PC-3 (cell line): ENCODE results near the gene CACNA1D. TPM values are rescaled to one million over a fixed set of nuclear protein-coding genes. Genes with fewer than 3 reads are reported as not detected.

Experiments used
- ATAC-seq: fragments of 200-7000 bp; cut with Tn5 transposase; 2 replicates; pipeline ENCODE4 v1.9.1; 2020; ENCODE audit warnings: mild to moderate bottlenecking, moderate library complexity
- BruUV-seq: library from RNA; stranded (reverse); fragments of 400-500 nt; replicated peaks from 2 replicates; lab custom pipeline; 2021; lab: Mats Ljungman, UMichigan
- CTCF ChIA-PET: fragments of 300-600 bp; sonication (Branson Sonifier 250); formaldehyde crosslinking; loops from one replicate; lab custom pipeline; 2022; ENCODE audit warnings: antibody characterized with exemption; lab: Charles Lee
- POLR2A ChIA-PET: fragments of 300-600 bp; sonication (Branson Sonifier 250); formaldehyde crosslinking; loops from one replicate; lab custom pipeline; 2022; ENCODE audit warnings: antibody characterized with exemption; ENCODE audit not compliant: unreplicated experiment; lab: Charles Lee
- DNase-seq: peaks from one replicate; pipeline ENCODE4 v3.0.0-alpha.2; 2015
- H2AFZ ChIP-seq: fragments of 300-600 bp; sonication (generic); 2 replicates; pipeline ENCODE4 v1.6.0; 2016; ENCODE audit warnings: antibody characterized with exemption, low read length
- H3F3A ChIP-seq: fragments of 300-600 bp; sonication (generic); one replicate; pipeline ENCODE4 v1.6.0; 2017; ENCODE audit warnings: antibody characterized with exemption, low read length, control low read depth, mild to moderate bottlenecking; ENCODE audit not compliant: unreplicated experiment
- H3K27ac ChIP-seq: fragments of 300-600 bp; sonication (generic); 2 replicates; pipeline ENCODE4 v1.5.1; 2016; ENCODE audit warnings: mild to moderate bottlenecking, low read length
- H3K27me3 ChIP-seq: fragments of 300-600 bp; sonication (generic); 2 replicates; pipeline ENCODE4 v1.6.1; 2016; ENCODE audit warnings: low read length, mixed read lengths
- H3K36me3 ChIP-seq: fragments of 300-600 bp; sonication (generic); 2 replicates; pipeline ENCODE4 v1.6.1; 2016; ENCODE audit warnings: low read depth, mixed run types, low read length, mixed read lengths
- H3K4me1 ChIP-seq: fragments of 300-600 bp; sonication (generic); 2 replicates; pipeline ENCODE4 v1.5.1; 2016; ENCODE audit warnings: low read length; ENCODE audit not compliant: insufficient read depth
- H3K4me2 ChIP-seq: fragments of 300-600 bp; sonication (generic); 2 replicates; pipeline ENCODE4 v1.6.0; 2016; ENCODE audit warnings: low read length
- H3K4me3 ChIP-seq: fragments of 300-600 bp; sonication (generic); 2 replicates; pipeline ENCODE4 v1.5.1; 2016; ENCODE audit warnings: mild to moderate bottlenecking, low read length, mixed read lengths
- H3K79me2 ChIP-seq: fragments of 300-600 bp; sonication (generic); 2 replicates; pipeline ENCODE4 v1.6.1; 2017; ENCODE audit warnings: low read length, mixed read lengths
- H3K9ac ChIP-seq: fragments of 300-600 bp; sonication (generic); 2 replicates; pipeline ENCODE4 v1.6.0; 2016; ENCODE audit warnings: mild to moderate bottlenecking, low read length
- H3K9me2 ChIP-seq: fragments of 300-600 bp; sonication (generic); replicated peaks from 2 replicates; pipeline ENCODE4 v1.6.1; 2016; ENCODE audit warnings: mixed run types, low read length, mixed read lengths
- H3K9me3 ChIP-seq: fragments of 300-600 bp; sonication (generic); 2 replicates; pipeline ENCODE4 v1.6.1; 2016; ENCODE audit warnings: low read length, mixed read lengths
- H4K20me1 ChIP-seq: fragments of 300-600 bp; sonication (generic); 2 replicates; pipeline ENCODE4 v1.6.1; 2016; ENCODE audit warnings: low read length, mixed read lengths
- EZH2 ChIP-seq: fragments of 300-600 bp; sonication (generic); IDR thresholded peaks from one replicate; pipeline ENCODE4 v1.6.1; 2017; ENCODE audit warnings: antibody characterized with exemption, mild to moderate bottlenecking, low read length; ENCODE audit not compliant: unreplicated experiment
- EZH2phosphoT487 ChIP-seq: fragments of 300-600 bp; sonication (generic); IDR thresholded peaks from 2 replicates; pipeline ENCODE4 v1.6.1; 2018; ENCODE audit warnings: mild to moderate bottlenecking, antibody characterized with exemption, low read length, borderline replicate concordance
- intact Hi-C: fragments of 100-400 bp; cut with micrococcal nuclease; formaldehyde crosslinking; loops from 2 replicates; pipeline ENCODE4 v1.9.0; 2023
- total RNA-seq: library from RNA; depleted of rRNA; stranded (reverse); fragments of >200 nt; gene quantifications from 2 replicates; pipeline ENCODE4 v1.2.3, GENCODE V29; 2014
- TF ChIP-seq, protein P1 (sequence below): fragments of 300-600 bp; sonication (generic); conservative IDR thresholded peaks from 2 replicates; pipeline ENCODE4 v1.5.1; 2017; ENCODE audit warnings: antibody characterized with exemption, low read depth, mild to moderate bottlenecking, low read length

CACNA1D gene
- total RNA-seq, 1 experiment from 2014 or later, result not detected

DNA sequence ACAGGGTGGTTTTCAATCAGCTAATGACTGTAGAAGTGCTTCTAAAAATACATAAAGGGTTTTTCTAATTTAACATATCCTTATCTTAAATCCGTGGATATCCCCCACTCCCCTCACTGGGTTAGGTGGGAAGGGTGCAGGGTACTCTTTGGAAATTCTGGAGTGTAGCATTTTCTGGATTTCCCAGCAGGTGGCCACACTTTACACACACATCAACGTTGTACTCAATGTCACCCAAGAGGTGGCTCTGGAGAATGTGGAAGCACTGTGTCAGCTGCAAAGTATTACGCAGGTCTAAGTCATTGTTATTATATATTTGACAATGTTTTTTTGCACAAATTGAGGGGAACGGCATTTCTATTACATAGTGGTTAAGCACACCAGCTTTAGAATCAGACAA is 183.0 kb downstream of the CACNA1D start:
- Histone ChIP-seq H3K9me2 (no peaks in the 10 kb centered on the region), H3K4me2 (no peak overlapping the region), H3K9me3 (no peaks in the 10 kb centered on the region), H3K36me3 (no peaks in the 10 kb centered on the region), H3K9ac (no peak overlapping the region), H3K4me1 (no peaks in the 10 kb centered on the region), H3K79me2 (no peaks in the 10 kb centered on the region), H3K4me3 (no peak overlapping the region), H4K20me1 (no peaks in the 10 kb centered on the region), H3K27ac (no peak overlapping the region), H3F3A (no peaks in the 10 kb centered on the region), H2AFZ (no peak overlapping the region), H3K27me3 (peaks cover 80% of the 10 kb centered on the region)
- BruUV-seq, result no TSS peak
- ATAC-seq (peak; percentile 80), DNase-seq (peak; percentile 43)
- ChIA-PET POLR2A (no interaction called here), CTCF (interaction anchor here (0.6 kb wide), 1 partner anchor 650 kb away, joined by 9 read pairs; no protein-coding TSS in a partner anchor)
- intact Hi-C loops, result loop anchor here (2.0 kb wide), 1 partner anchor 33 kb away; no protein-coding TSS in a partner anchor
- TF ChIP-seq, protein P1, sequence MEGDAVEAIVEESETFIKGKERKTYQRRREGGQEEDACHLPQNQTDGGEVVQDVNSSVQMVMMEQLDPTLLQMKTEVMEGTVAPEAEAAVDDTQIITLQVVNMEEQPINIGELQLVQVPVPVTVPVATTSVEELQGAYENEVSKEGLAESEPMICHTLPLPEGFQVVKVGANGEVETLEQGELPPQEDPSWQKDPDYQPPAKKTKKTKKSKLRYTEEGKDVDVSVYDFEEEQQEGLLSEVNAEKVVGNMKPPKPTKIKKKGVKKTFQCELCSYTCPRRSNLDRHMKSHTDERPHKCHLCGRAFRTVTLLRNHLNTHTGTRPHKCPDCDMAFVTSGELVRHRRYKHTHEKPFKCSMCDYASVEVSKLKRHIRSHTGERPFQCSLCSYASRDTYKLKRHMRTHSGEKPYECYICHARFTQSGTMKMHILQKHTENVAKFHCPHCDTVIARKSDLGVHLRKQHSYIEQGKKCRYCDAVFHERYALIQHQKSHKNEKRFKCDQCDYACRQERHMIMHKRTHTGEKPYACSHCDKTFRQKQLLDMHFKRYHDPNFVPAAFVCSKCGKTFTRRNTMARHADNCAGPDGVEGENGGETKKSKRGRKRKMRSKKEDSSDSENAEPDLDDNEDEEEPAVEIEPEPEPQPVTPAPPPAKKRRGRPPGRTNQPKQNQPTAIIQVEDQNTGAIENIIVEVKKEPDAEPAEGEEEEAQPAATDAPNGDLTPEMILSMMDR, result peak; percentile 62
- TF ChIP-seq EZH2phosphoT487, result no peak

- H3K9me2 ChIP-seq, result no peaks in the 10 kb centered on the region
- no TSS peak for BruUV-seq
- ChIA-PET POLR2A (no interaction called here), CTCF (no interaction called here)
- no peaks in the 10 kb centered on the region for H3K9me3 ChIP-seq
- H3K4me2 ChIP-seq, result no peak overlapping the region
- H3K9ac ChIP-seq, result no peak overlapping the region
- TF ChIP-seq EZH2 (no peak), EZH2phosphoT487 (no peak)
- TF ChIP-seq, protein P1, result no peak
- ATAC-seq (no peak), DNase-seq (no peak)
- no peak overlapping the region for H3K4me3 ChIP-seq
- H4K20me1 ChIP-seq, result no peaks in the 10 kb centered on the region
- no peaks in the 10 kb centered on the region for H3K79me2 ChIP-seq
- H3K4me1 ChIP-seq, result no peaks in the 10 kb centered on the region
- H3F3A ChIP-seq, result no peaks in the 10 kb centered on the region
- no peaks in the 10 kb centered on the region for H3K36me3 ChIP-seq
- intact Hi-C loops, result no loop called here
- H2AFZ ChIP-seq, result no peak overlapping the region
- no peak overlapping the region for H3K27ac ChIP-seq
- H3K27me3 ChIP-seq, result peaks cover 78% of the 10 kb centered on the region
Observed at GRCh38 chr3:53680028-53680427, 185.6 kb downstream of the CACNA1D start.

GRCh38 chr3:53682807-53683206 is 188.4 kb downstream of the CACNA1D start:
- intact Hi-C loops, result no loop called here
- TF ChIP-seq EZH2phosphoT487 (no peak), EZH2 (no peak)
- TF ChIP-seq, protein P1, result no peak
- no peaks in the 10 kb centered on the region for H3K9me3 ChIP-seq
- H3K4me2 ChIP-seq, result no peak overlapping the region
- CTCF ChIA-PET, result no interaction called here
- no peaks in the 10 kb centered on the region for H3K9me2 ChIP-seq
- H4K20me1 ChIP-seq, result no peaks in the 10 kb centered on the region
- ATAC-seq (no peak), DNase-seq (no peak)
- BruUV-seq, result no TSS peak
- H3K9ac ChIP-seq, result no peak overlapping the region
- POLR2A ChIA-PET, result no interaction called here
- no peaks in the 10 kb centered on the region for H3K4me1 ChIP-seq
- H3K36me3 ChIP-seq, result no peaks in the 10 kb centered on the region
- H3F3A ChIP-seq, result no peaks in the 10 kb centered on the region
- no peaks in the 10 kb centered on the region for H3K79me2 ChIP-seq
- no peak overlapping the region for H2AFZ ChIP-seq
- H3K27me3 ChIP-seq, result peaks cover 85% of the 10 kb centered on the region
- H3K4me3 ChIP-seq, result no peak overlapping the region
- H3K27ac ChIP-seq, result no peak overlapping the region
